PC-3 (cell line): ENCODE measurements around the gene MAJIN. TPM values are rescaled to one million over a fixed set of nuclear protein-coding genes. Genes with fewer than 3 reads are reported as not detected.

ENCODE experiments used
- ATAC-seq: fragments of 200-7000 bp; cut with Tn5 transposase; 2 replicates; pipeline ENCODE4 v1.9.1; 2020; ENCODE audit warnings: mild to moderate bottlenecking, moderate library complexity
- BruUV-seq: library from RNA; stranded (reverse); fragments of 400-500 nt; replicated peaks from 2 replicates; lab custom pipeline; 2021; lab: Mats Ljungman, UMichigan
- CTCF ChIA-PET: fragments of 300-600 bp; sonication (Branson Sonifier 250); formaldehyde crosslinking; loops from one replicate; lab custom pipeline; 2022; ENCODE audit warnings: antibody characterized with exemption; lab: Charles Lee
- POLR2A ChIA-PET: fragments of 300-600 bp; sonication (Branson Sonifier 250); formaldehyde crosslinking; loops from one replicate; lab custom pipeline; 2022; ENCODE audit warnings: antibody characterized with exemption; ENCODE audit not compliant: unreplicated experiment; lab: Charles Lee
- DNase-seq: peaks from one replicate; pipeline ENCODE4 v3.0.0-alpha.2; 2015
- H2AFZ ChIP-seq: fragments of 300-600 bp; sonication (generic); 2 replicates; pipeline ENCODE4 v1.6.0; 2016; ENCODE audit warnings: antibody characterized with exemption, low read length
- H3F3A ChIP-seq: fragments of 300-600 bp; sonication (generic); one replicate; pipeline ENCODE4 v1.6.0; 2017; ENCODE audit warnings: antibody characterized with exemption, low read length, control low read depth, mild to moderate bottlenecking; ENCODE audit not compliant: unreplicated experiment
- H3K27ac ChIP-seq: fragments of 300-600 bp; sonication (generic); 2 replicates; pipeline ENCODE4 v1.5.1; 2016; ENCODE audit warnings: mild to moderate bottlenecking, low read length
- H3K27me3 ChIP-seq: fragments of 300-600 bp; sonication (generic); 2 replicates; pipeline ENCODE4 v1.6.1; 2016; ENCODE audit warnings: low read length, mixed read lengths
- H3K36me3 ChIP-seq: fragments of 300-600 bp; sonication (generic); 2 replicates; pipeline ENCODE4 v1.6.1; 2016; ENCODE audit warnings: low read depth, mixed run types, low read length, mixed read lengths
- H3K4me1 ChIP-seq: fragments of 300-600 bp; sonication (generic); 2 replicates; pipeline ENCODE4 v1.5.1; 2016; ENCODE audit warnings: low read length; ENCODE audit not compliant: insufficient read depth
- H3K4me2 ChIP-seq: fragments of 300-600 bp; sonication (generic); 2 replicates; pipeline ENCODE4 v1.6.0; 2016; ENCODE audit warnings: low read length
- H3K4me3 ChIP-seq: fragments of 300-600 bp; sonication (generic); 2 replicates; pipeline ENCODE4 v1.5.1; 2016; ENCODE audit warnings: mild to moderate bottlenecking, low read length, mixed read lengths
- H3K79me2 ChIP-seq: fragments of 300-600 bp; sonication (generic); 2 replicates; pipeline ENCODE4 v1.6.1; 2017; ENCODE audit warnings: low read length, mixed read lengths
- H3K9ac ChIP-seq: fragments of 300-600 bp; sonication (generic); 2 replicates; pipeline ENCODE4 v1.6.0; 2016; ENCODE audit warnings: mild to moderate bottlenecking, low read length
- H3K9me2 ChIP-seq: fragments of 300-600 bp; sonication (generic); replicated peaks from 2 replicates; pipeline ENCODE4 v1.6.1; 2016; ENCODE audit warnings: mixed run types, low read length, mixed read lengths
- H3K9me3 ChIP-seq: fragments of 300-600 bp; sonication (generic); 2 replicates; pipeline ENCODE4 v1.6.1; 2016; ENCODE audit warnings: low read length, mixed read lengths
- H4K20me1 ChIP-seq: fragments of 300-600 bp; sonication (generic); 2 replicates; pipeline ENCODE4 v1.6.1; 2016; ENCODE audit warnings: low read length, mixed read lengths
- CTCF ChIP-seq: fragments of 300-600 bp; sonication (generic); conservative IDR thresholded peaks from 2 replicates; pipeline ENCODE4 v1.5.1; 2017; ENCODE audit warnings: antibody characterized with exemption, low read depth, mild to moderate bottlenecking, low read length
- EZH2 ChIP-seq: fragments of 300-600 bp; sonication (generic); IDR thresholded peaks from one replicate; pipeline ENCODE4 v1.6.1; 2017; ENCODE audit warnings: antibody characterized with exemption, mild to moderate bottlenecking, low read length; ENCODE audit not compliant: unreplicated experiment
- EZH2phosphoT487 ChIP-seq: fragments of 300-600 bp; sonication (generic); IDR thresholded peaks from 2 replicates; pipeline ENCODE4 v1.6.1; 2018; ENCODE audit warnings: mild to moderate bottlenecking, antibody characterized with exemption, low read length, borderline replicate concordance
- intact Hi-C: fragments of 100-400 bp; cut with micrococcal nuclease; formaldehyde crosslinking; loops from 2 replicates; pipeline ENCODE4 v1.9.0; 2023
- total RNA-seq: library from RNA; depleted of rRNA; stranded (reverse); fragments of >200 nt; gene quantifications from 2 replicates; pipeline ENCODE4 v1.2.3, GENCODE V29; 2014

The MAJIN gene
- total RNA-seq, 1 experiment from 2014 or later: not detected

GRCh38 chr11:64910451-64911093 lies 61.3 kb downstream of the MAJIN start:
- no peaks in the 10 kb centered on the region for H3K9me2 ChIP-seq
- ChIA-PET CTCF (no interaction called here), POLR2A (no interaction called here)
- no peak overlapping the region for H2AFZ ChIP-seq
- H3K27me3 ChIP-seq: no peaks in the 10 kb centered on the region
- no peaks in the 10 kb centered on the region for H4K20me1 ChIP-seq
- no TSS peak for BruUV-seq
- no peaks in the 10 kb centered on the region for H3K9me3 ChIP-seq
- ATAC-seq (no peak), DNase-seq (no peak)
- H3K4me2 ChIP-seq: no peak overlapping the region
- peaks cover 19% of the 10 kb centered on the region; the same call in 1 of the 2 replicates for H3K36me3 ChIP-seq
- peaks cover under 1% of the 10 kb centered on the region; the same call in 1 of the 2 replicates for H3K4me1 ChIP-seq
- no peak overlapping the region for H3K27ac ChIP-seq
- TF ChIP-seq CTCF (no peak), EZH2phosphoT487 (no peak)
- H3K4me3 ChIP-seq: no peak overlapping the region
- H3K9ac ChIP-seq: no peak overlapping the region
- H3K79me2 ChIP-seq: peaks cover 7% of the 10 kb centered on the region
- intact Hi-C loops: no loop called here
- H3F3A ChIP-seq: no peaks in the 10 kb centered on the region

GRCh38 chr11:64909653-64910343 lies 62.1 kb downstream of the MAJIN start:
- intact Hi-C loops: no loop called here
- peaks cover 23% of the 10 kb centered on the region for H3K36me3 ChIP-seq
- H4K20me1 ChIP-seq: no peaks in the 10 kb centered on the region
- H3K9me2 ChIP-seq: no peaks in the 10 kb centered on the region
- H3K9ac ChIP-seq: no peak overlapping the region
- no peaks in the 10 kb centered on the region for H3K9me3 ChIP-seq
- DNase-seq: no peak
- BruUV-seq: no TSS peak
- no peaks in the 10 kb centered on the region for H3K27me3 ChIP-seq
- CTCF ChIA-PET: no interaction called here
- no peak overlapping the region for H3K4me2 ChIP-seq
- no peak overlapping the region for H2AFZ ChIP-seq
- no peak for TF ChIP-seq CTCF
- no peak for TF ChIP-seq EZH2
- TF ChIP-seq EZH2phosphoT487: no peak
- no peaks in the 10 kb centered on the region for H3F3A ChIP-seq
- H3K4me1 ChIP-seq: no peaks in the 10 kb centered on the region
- ATAC-seq: no peak
- no peaks in the 10 kb centered on the region; the same call in 1 of the 2 replicates for H3K79me2 ChIP-seq
- no peak overlapping the region for H3K27ac ChIP-seq
- POLR2A ChIA-PET: no interaction called here
- H3K4me3 ChIP-seq: no peak overlapping the region

GRCh38 chr11:64908766-64909165 lies 63.1 kb downstream of the MAJIN start:
- Histone ChIP-seq H3K79me2 (no peaks in the 10 kb centered on the region), H3K9me2 (no peaks in the 10 kb centered on the region), H3K9me3 (no peaks in the 10 kb centered on the region), H4K20me1 (no peaks in the 10 kb centered on the region), H3K36me3 (peaks cover 23% of the 10 kb centered on the region), H3K4me2 (no peak overlapping the region), H3K27ac (no peak overlapping the region), H3K9ac (no peak overlapping the region), H2AFZ (no peak overlapping the region), H3F3A (no peaks in the 10 kb centered on the region), H3K4me1 (no peaks in the 10 kb centered on the region), H3K27me3 (no peaks in the 10 kb centered on the region), H3K4me3 (no peak overlapping the region)
- ChIA-PET CTCF (no interaction called here), POLR2A (no interaction called here)
- no TSS peak for BruUV-seq
- TF ChIP-seq EZH2phosphoT487 (no peak), CTCF (no peak), EZH2 (no peak)
- intact Hi-C loops: no loop called here
- no peak for ATAC-seq
- no peak for DNase-seq
